ENCODE results near the gene DLG5.
A peak's percentile ranks its signal among the peaks of the same experiment; 100 is the strongest.
"Not testable (repeated sequence)": the region's sequence is repeated elsewhere in the genome, so short reads cannot be mapped to it uniquely, and the experiment has no call there.

Gene DLG5

DNA sequence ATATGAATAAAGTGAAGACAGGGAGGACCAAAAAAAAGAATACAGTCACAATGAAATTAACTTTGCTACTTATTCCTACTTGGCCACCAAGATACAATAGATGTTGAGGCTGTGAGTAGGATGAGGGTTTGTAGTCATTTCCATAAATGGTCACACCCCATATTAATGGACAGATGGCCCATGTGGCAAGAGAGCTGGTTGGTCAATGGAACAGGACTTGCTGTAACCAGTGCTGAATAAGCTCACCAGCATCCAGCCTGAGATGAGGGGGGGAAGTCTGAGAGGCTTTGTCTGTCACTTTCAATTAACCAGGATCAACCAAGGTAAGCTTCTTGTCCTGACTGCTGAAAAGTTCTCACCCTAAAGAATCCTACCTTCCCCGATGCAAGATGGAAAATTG, 158.5 kb downstream of the DLG5 start:
- DNase-seq (ENCODE audit: low spot score), result no peak

DNA sequence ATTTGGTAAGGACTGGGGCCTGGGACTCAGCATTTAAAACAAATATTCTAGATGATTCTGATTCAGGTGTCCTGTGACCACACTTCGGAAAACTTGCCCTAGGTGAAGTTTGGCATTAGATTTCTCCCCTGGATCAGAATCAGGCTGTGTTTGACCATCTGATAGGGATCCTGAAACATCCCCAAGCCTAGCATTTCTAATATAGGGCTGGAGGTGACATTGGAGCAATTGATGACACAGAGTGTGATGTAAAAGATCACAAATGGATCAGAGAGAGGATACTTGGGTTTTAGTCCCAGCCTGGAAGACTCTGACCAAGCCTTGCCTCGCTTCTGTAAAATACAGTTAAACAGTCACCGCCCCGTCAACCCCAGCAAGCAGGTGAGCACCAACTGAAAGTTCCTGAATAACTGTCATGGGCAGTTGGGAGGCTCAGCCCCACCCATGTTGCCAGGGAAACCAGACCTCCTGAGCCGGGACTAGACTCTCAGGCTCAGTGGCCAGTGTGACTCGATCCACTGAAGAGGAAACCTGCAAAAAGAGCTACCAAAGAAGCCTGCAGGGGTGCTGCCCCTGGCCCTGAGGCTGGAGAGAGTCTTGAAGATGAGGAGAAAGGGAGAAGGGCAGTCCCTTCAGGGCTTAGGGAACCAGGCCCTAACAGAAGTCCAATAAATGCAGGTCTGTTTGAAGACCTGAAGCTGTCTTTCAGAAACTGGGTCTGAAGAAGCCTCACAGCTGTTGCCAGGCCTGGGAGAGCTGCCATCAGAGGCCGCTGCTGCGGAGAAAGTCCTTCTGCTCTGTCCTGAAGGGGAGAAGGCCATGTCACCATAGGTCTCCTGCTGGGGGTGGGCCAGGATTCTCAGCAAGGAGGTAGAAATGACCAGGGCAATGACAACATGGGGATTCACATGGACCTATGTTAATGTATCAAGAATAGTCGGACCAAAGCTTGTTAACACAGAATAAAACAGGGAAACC, 162.8 kb downstream of the DLG5 start:
- no peak for DNase-seq (ENCODE audit: low spot score)

- not testable (repeated sequence) for DNase-seq (ENCODE audit: low spot score)
These were observed 168.1 kb downstream of the DLG5 start for GRCh38 chr10:77758406-77758805.

- DNase-seq (ENCODE audit: low spot score), result peak; percentile 68
These were observed 170.0 kb downstream of the DLG5 start for GRCh38 chr10:77756319-77757232.

DNA sequence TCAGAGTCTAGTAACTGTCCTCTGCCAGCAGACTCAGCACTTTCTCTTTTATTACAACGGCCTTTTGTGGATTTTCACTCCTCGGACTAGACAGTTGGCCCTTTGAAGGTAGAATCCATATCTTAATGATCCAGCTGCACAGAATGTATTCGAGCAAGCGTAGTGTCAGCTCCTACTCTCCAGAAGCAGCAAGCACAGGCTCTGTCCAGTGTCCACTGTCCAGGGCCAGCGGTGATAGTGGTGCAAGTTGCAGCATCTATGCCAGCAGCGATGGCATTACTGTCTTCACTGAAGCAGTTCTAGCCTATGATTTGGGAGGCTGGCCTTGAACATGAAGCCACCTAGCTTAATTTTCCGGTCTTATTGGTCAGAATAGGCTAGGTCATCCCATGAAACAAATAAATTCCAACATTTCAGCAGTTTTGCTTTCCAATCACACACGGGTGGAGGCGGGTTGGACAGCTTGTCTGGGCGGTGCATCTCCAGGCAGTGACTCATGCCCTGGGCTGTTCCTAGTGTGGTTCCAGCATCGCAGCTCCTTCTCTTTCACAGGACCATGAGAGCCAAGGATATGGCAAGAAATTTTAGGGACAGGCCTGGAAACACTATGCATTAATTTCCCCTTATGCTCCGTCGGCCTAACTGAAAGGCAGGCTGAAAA, 180.4 kb downstream of the DLG5 start:
- no peak for DNase-seq (ENCODE audit: low spot score)

DNA sequence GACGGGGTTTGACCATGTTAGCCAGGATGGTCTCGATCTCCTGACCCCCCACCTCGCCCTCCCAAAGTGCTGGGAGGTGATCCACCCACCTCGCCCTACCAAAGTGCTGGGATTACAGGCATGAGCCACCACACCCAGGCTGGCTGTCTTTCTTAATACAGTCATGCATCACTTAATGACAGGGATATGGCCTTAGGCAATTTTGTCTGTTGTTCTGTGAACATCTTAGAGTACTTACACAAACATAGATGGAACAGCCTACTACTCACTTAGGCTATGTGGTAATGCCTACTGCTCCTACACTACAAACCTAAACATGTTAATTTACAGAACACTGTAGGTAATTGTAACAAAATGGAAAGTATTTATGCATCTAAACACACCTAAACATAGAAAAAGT, 182.3 kb downstream of the DLG5 start:
- DNase-seq (ENCODE audit: low spot score), result no peak

GRCh38 chr10:77742172-77742571, 184.4 kb downstream of the DLG5 start:
- DNase-seq (ENCODE audit: low spot score), result no peak

- DNase-seq (ENCODE audit: low spot score), result no peak
These were observed 184.8 kb downstream of the DLG5 start for GRCh38 chr10:77741746-77742145.
